ENCODE measurements around the gene MEGF10.

GRCh38 chr5:127428748-127429147 is 138.2 kb downstream of the MEGF10 start:
- TF ChIP-seq TAF1 (IDR thresholded peaks at IDR 0.05; ENCODE audit: low read depth, low read length) (no peak), EP300 (IDR thresholded peaks at IDR 0.05; ENCODE audit: borderline replicate concordance in 1 of 2, low read depth in 2 of 2, low read length in 2 of 2) (no peak), BRCA1 (IDR thresholded peaks at IDR 0.05; ENCODE audit: low read depth, low read length) (no peak), KDM5A (IDR thresholded peaks at IDR 0.05; ENCODE audit: low read length) (no peak), CTCF (IDR thresholded peaks at IDR 0.05; ENCODE audit: control extremely low read depth in 1 of 3, insufficient read depth in 1 of 3, low read depth in 1 of 3, low read length in 3 of 3) (no peak), KDM1A (IDR thresholded peaks at IDR 0.05; ENCODE audit: borderline replicate concordance, low read length) (no peak), BCL11A (IDR thresholded peaks at IDR 0.05; ENCODE audit: low read depth in 2 of 2, low read length in 2 of 2) (no peak), SRF (IDR thresholded peaks at IDR 0.05; ENCODE audit: low read depth, low read length) (no peak)

Data from H1 (cell line).